ENCODE data around the gene HGF.

GRCh38 chr7:81780914-81781693 is 11.3 kb upstream of the HGF start:
- TF ChIP-seq, protein P1, sequence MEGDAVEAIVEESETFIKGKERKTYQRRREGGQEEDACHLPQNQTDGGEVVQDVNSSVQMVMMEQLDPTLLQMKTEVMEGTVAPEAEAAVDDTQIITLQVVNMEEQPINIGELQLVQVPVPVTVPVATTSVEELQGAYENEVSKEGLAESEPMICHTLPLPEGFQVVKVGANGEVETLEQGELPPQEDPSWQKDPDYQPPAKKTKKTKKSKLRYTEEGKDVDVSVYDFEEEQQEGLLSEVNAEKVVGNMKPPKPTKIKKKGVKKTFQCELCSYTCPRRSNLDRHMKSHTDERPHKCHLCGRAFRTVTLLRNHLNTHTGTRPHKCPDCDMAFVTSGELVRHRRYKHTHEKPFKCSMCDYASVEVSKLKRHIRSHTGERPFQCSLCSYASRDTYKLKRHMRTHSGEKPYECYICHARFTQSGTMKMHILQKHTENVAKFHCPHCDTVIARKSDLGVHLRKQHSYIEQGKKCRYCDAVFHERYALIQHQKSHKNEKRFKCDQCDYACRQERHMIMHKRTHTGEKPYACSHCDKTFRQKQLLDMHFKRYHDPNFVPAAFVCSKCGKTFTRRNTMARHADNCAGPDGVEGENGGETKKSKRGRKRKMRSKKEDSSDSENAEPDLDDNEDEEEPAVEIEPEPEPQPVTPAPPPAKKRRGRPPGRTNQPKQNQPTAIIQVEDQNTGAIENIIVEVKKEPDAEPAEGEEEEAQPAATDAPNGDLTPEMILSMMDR (IDR thresholded peaks at IDR 0.05), result no peak
- no peak for TF ChIP-seq POLR2A (IDR thresholded peaks at IDR 0.05)
